HG03064 (cell line): ENCODE data around the gene MESD.

Source experiments
- ATAC-seq: cut with Tn5 transposase; IDR thresholded peaks from one replicate; pipeline ENCODE4 v1.9.1; 2021; ENCODE audit warnings: low read depth; ENCODE audit not compliant: unreplicated experiment

Gene MESD

DNA sequence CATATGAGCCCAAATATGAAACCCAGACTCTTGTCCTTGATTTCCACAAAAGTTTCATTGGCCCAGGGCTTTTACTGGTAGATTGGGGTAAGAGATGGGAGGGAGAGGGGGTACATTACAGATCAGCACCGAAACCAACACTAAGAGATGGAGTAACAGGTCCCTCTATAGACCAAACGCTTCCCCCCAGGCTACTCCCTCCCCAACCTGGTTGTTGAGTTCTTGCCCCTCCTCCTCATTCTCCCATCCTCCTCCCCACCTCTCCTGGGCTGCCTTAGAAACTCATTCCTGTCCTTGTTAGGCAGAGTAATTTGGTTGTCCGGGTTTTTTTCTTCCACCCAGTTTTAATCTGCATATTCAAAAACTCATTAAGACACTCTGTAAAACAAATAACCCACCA is 74.1 kb downstream of the MESD start:
- no peak for ATAC-seq

DNA sequence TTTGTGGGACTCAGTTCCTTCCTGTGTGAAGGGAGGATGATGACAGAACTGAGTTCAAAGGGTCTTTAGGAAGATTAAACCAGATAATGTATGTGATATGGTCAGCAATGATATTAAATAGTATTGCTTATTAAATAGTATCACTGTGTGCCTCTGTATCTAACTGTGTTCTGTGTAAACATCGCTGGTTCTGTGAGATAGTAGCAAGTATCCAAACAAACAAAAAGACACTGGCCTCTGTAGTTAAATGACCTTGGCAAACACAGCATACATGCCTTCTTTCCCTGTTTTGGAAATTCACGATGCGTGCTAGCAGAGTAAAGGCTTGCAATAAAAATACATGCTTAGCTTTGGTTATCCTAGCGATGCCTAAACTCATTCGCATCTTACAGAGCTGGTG is 76.1 kb downstream of the MESD start:
- no peak for ATAC-seq

DNA sequence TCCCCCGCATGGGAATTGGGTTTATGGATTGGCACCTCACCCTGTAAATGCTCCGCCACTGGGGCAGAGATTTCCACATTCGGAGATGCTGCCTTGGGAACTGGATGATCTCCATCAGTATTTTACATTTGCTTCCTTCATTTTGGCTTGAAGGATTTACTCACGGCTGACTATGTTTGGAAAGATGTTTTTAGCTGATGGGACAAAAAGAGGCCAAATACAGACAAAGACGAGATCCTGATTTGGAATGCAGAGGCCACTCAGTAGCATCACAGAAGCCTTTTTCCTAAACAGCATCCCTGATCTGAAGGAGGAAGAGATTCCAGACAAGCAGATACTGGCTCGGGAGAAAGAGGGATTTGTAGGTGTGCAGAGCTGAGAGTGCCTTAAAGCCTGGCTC is 76.9 kb downstream of the MESD start:
- no peak for ATAC-seq

DNA sequence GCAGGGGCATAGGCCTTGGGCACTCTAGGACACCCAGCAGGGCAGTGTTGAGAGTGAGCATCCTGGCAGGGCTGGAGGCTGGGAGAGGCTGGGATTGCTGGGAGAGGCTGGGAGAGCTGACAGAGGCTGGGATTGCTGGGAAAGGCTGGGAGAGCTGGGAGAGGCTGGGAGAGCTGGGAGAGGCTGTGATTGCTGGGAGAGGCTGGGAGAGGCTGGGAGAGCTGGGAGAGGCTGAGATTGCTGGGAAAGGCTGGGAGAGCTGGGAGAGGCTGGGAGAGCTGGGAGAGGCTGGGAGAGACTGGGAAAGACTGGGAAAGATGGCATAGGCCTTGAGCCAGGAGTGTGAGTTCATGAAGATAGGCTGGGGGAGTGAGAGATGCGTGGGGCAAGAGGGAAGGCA is 77.8 kb downstream of the MESD start:
- no peak for ATAC-seq

DNA sequence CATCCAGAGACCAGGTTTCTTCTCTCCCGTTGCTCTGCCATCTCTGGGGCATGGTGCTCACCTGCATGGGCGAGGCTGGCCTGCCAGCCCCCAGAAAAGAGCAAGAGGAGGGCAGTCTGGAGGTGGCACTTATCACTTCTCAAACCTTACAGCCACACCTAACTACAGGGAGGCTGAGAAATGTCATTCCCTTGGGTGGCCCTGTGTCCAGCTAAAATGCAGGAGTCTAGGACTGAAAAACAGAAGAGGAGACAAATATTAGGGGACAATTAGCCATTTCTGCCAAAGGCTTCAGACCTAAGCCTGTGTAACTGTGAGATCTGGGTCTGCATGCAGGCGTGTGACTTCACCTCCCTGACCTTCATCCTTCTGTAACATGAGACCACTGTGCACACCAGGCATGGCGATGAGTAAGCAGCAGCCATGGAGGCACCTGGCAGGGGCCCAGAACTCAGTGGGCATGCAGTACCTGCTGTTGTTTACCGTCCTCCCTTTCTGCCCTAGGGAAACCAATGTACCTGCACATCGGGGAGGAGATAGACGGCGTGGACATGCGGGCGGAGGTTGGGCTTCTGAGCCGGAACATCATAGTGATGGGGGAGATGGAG is 83.4 kb downstream of the MESD start:
- ATAC-seq: no peak

DNA sequence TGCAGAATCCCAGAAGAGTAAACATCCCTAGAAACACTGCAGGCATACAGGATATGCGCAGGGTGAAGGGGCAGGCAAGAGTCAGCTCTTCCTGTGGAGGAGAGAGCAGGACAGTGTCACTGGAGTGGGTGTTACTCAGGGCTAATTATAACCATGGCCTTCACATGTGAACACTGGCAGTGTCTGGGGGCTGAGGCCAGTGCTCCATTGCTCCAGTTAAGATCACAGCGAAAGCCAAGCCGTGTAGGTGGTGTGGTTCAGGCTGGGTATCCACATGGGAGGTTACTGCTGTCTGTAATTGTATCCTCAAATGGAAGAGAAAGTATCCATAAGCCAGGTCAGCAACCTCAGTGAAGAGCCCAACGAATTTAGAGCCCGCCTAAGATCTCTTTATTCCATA is 84.6 kb downstream of the MESD start:
- ATAC-seq: no peak

DNA sequence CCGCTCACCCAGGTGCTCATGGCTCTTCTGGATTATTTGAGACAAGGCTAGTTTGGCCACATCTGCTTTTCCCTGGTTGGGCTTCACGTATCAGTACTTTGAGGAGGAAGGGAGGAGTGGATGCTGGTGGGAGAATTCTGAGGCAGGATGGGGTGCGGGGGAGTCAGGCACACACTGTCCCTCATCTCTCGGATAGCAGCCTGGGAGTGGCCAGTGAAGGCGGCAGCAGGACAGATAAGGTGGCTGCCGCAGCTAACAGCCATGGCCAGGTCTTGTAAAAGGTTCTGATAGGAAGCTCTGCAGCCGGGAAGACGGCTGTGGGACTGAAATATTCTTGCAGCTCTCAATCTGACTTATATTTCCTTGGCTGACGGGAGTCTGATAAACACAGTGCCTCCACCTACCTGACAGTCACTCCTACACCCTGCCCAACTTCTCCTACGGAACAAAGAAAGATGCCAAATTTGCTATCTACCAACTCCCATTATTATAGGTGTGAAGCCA is 87.3 kb downstream of the MESD start:
- no peak for ATAC-seq

DNA sequence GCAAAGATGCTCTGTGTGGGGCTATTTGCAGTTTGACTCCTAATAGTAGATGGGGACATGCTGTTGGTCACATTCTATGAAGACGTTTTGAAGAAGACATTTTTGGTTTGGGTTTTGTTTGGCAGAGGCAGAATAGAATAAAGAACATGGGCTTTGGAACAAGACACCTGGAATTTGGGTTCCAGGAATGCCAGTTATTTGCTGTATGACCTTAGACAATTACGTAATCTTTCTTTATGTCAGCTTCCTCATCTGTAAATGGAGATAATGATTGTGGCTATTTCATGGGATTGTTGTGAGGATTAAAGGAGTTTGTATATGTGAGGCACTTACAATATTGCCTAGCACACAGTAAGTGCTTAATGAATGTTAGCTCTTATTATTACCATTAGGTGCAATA is 91.6 kb downstream of the MESD start:
- ATAC-seq: no peak
